Activated naive CD4-positive, alpha-beta T cell treated with anti-CD3 and anti-CD28 coated beads, Interleukin-2, amount 50 U/mL, for 72 hours (primary cell): ENCODE results near the gene NUSAP1. TPM values are rescaled to one million over a fixed set of nuclear protein-coding genes. Genes with fewer than 3 reads are reported as not detected.
A peak's percentile ranks its signal among the peaks of the same experiment; 100 is the strongest.
"Not testable (repeated sequence)": the region's sequence is repeated elsewhere in the genome, so short reads cannot be mapped to it uniquely, and the experiment has no call there.

Source experiments
- ATAC-seq, 2 donors: fragments of 150-1000 bp; cut with Tn5 transposase; 2 replicates each; pipeline ENCODE4 v1.10.0; 2021; ENCODE audit warnings: mild to moderate bottlenecking in 2 of 2, moderate library complexity in 2 of 2
- DNase-seq, 2 donors: peaks; one replicate each; pipeline ENCODE4 v3.0.0; 2021 to 2022; ENCODE audit warnings: low spot score in 2 of 2
- H3K27ac Mint-ChIP-seq, 2 donors: one replicate each; pipeline ENCODE4 v1.8.0; 2022; ENCODE audit warnings: mild to moderate bottlenecking in 2 of 2, mixed read lengths in 2 of 2
- H3K36me3 Mint-ChIP-seq, 2 donors: one replicate each; pipeline ENCODE4 v1.8.0; 2022; ENCODE audit warnings: mixed read lengths in 2 of 2
- H3K9me3 Mint-ChIP-seq, 2 donors: one replicate each; pipeline ENCODE4 v1.8.0; 2022; ENCODE audit warnings: mixed read lengths in 2 of 2
- total RNA-seq, 2 donors: library from RNA; stranded (reverse); gene quantifications; one replicate each; pipeline ENCODE4 v1.2.3, GENCODE V29; 2022

The NUSAP1 gene
- total RNA-seq, 2 donors from 2014 or later, result 181 to 391 TPM

DNA sequence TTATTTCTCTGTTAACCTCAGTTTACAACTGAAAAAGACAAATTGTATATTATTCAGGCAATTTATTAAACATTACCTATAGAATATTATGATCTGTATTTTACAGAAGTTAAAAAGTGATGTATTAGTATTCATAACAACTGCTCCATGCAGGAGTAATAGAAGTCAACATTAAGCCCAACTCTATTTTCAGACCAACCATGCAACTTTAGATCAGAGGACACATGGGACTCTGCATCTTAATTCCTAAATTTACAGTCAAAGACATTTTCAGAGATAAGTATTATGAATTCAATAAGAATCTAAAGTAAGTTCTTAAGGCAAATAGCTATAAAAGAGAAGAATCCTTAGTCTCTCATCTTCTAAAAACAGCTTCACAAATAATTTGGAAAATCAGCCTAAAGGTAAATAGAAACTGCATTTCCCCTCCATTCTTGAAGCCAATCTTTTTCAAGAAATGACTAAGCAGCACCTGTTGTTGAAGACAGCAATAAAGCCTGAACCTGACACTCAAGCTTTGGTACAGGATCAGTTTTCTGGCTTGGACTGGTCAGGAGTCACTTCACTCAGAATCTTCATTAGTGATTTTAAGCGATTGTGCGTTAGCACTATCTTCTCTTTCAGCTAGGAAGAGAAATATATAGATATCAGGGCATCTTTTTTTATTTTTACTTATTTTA is 23.3 kb upstream of the NUSAP1 start:
- DNase-seq, result no peak
- Mint-ChIP-seq H3K36me3 (no peaks in the 10 kb centered on the region), H3K27ac (peak overlapping the region in 1 of 2 donors; percentile 36), H3K9me3 (no peaks in the 10 kb centered on the region)
- ATAC-seq, result no peak

GRCh38 chr15:41320805-41321330 is 11.8 kb upstream of the NUSAP1 start:
- H3K36me3 Mint-ChIP-seq, result peaks cover 0 to 25% of the 10 kb centered on the region in 2 donors
- not testable (repeated sequence) for DNase-seq, ATAC-seq, H3K9me3 Mint-ChIP-seq, H3K27ac Mint-ChIP-seq

DNA sequence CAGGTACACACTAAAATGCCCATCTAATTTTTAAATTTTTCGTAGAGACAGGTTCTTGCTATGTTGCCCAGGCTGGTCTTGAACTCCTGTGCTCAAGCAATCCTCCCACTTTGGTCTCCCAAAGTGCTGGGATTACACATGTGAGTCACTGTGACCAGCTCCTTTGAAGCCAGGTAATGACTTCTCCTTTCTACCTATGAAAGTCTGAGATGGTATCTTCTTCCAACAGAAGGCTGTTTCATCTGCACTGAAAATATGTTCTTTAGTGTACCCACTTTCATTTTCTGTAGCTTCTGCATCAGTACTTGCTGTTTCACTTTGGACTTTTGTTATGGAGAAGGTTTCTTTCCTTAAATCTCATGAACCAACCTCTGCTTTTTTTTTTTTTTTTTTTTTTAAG is 9.1 kb upstream of the NUSAP1 start:
- peak overlapping the region in 1 of 2 donors; percentile 74 for H3K27ac Mint-ChIP-seq
- ATAC-seq, result peak; percentile 97 to 99

DNA sequence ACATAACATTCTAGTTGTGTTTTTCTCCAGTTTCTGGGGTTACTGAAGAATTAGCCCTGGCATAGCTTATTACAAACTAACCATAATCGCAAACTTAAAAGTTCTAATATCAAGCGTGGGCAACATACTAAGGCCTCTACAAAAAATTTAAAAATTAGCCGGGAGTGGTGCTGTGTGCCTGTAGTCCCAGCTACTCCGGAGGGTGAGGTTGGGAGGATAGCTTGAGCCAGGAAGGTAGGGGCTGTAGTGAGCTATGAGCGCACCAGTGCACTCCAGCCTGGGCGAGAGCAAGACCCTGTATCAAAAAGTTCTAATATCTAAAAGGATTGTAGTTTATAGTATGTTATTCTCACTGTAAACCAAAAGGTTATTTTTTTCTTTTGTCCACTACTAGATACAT is 1.4 kb upstream of the NUSAP1 start:
- H3K36me3 Mint-ChIP-seq, result peaks cover 30 to 39% of the 10 kb centered on the region in 2 donors
- ATAC-seq, result no peak
- no peak for DNase-seq
- peak overlapping the region; percentile 94 to 99 for H3K27ac Mint-ChIP-seq
- H3K9me3 Mint-ChIP-seq, result no peaks in the 10 kb centered on the region

More for the DNA sequence above, 9.1 kb upstream of the NUSAP1 start:
- Mint-ChIP-seq H3K9me3 (no peaks in the 10 kb centered on the region), H3K36me3 (peaks cover 0 to 25% of the 10 kb centered on the region in 2 donors)
- no peak for DNase-seq

DNA sequence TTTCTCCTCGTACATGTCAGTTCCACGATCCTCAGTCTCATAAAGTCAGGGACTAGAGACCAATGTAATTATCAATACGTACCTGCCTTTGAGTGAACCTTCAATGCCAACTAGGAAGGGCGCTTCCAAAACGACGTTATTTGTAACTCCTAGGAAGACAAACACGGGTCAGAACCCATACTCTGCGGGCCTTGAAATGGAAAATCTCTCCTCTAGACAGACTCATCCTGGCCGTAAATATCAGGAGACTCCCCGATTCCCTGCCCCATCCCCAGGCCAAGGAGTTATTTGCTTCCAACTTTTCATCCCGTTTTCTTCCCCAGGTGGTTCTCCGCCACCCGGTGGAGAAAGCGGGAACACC is 868 bp upstream of the NUSAP1 start:
- peaks cover 30 to 43% of the 10 kb centered on the region in 2 donors for H3K36me3 Mint-ChIP-seq
- no peak for ATAC-seq
- H3K27ac Mint-ChIP-seq, result peak overlapping the region; percentile 94 to 99
- H3K9me3 Mint-ChIP-seq, result no peaks in the 10 kb centered on the region
- DNase-seq, result no peak

DNA sequence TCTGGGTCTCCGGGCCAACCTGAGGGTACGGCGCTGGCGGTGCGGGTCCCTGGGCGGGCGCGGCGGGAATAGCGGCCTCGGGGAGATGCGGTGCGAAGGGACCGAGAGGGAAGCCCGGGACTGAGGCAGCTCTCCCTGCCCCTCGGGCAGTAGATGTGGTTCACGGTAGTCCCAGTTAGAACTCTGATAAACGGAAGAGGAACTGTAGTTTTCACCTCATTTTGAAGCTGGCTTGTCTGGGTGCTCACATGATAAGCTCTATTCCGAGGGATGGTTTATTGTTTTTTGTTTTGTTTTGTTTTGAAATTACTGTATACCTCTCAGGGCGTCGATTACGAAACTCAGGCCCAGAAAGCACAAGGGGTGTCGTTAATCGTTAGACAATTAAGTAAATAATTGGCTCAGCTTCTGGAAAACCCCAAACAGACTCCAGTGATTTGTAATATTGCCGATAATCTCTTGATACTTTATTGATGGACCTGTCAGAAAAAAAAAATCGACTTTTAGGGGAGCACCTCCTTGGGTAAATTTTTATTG is 413 bp downstream of the NUSAP1 start:
- no peak for DNase-seq
- peaks cover 30 to 44% of the 10 kb centered on the region in 2 donors for H3K36me3 Mint-ChIP-seq
- peak in 1 of 2 donors; percentile 18 for ATAC-seq
- H3K9me3 Mint-ChIP-seq, result no peaks in the 10 kb centered on the region
- H3K27ac Mint-ChIP-seq, result peak overlapping the region; percentile 94 to 99

GRCh38 chr15:41334293-41335120 is 1.8 kb downstream of the NUSAP1 start:
- ATAC-seq, result no peak
- no peak for DNase-seq
- Mint-ChIP-seq H3K27ac (peak overlapping the region; percentile 28 to 66), H3K9me3 (no peaks in the 10 kb centered on the region), H3K36me3 (peaks cover 30 to 51% of the 10 kb centered on the region in 2 donors)

GRCh38 chr15:41336549-41336948 is 3.9 kb downstream of the NUSAP1 start:
- peaks cover 42 to 64% of the 10 kb centered on the region in 2 donors for H3K36me3 Mint-ChIP-seq
- ATAC-seq (no peak), DNase-seq (no peak)
- H3K9me3 Mint-ChIP-seq, result no peaks in the 10 kb centered on the region
- H3K27ac Mint-ChIP-seq, result peak overlapping the region in 1 of 2 donors; percentile 72

DNA sequence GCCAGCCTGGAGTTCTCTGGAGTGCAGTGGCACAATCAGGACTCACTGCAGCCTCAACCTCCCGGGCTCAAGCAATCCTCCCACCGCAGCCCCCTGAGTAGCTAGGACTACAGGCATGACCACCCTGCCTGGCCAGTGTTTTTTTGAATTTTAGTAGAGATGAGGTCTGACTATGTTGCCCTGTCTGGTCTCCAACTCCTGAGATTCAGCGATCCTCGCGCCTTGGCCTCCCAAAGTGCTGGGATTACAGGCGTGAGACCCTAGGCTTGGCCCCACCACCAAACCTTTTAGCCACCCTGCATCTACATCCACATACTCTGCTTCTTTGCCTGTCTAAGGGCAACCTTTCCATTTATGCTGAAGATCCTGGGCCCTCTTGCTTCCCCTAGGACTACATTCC is 4.4 kb downstream of the NUSAP1 start:
- Mint-ChIP-seq H3K9me3 (no peaks in the 10 kb centered on the region), H3K27ac (no peak overlapping the region), H3K36me3 (peaks cover 42 to 64% of the 10 kb centered on the region in 2 donors)
- no peak for ATAC-seq
- no peak for DNase-seq

- Mint-ChIP-seq H3K36me3 (peaks cover 37 to 64% of the 10 kb centered on the region in 2 donors), H3K9me3 (no peaks in the 10 kb centered on the region), H3K27ac (peak overlapping the region in 1 of 2 donors; percentile 34)
- DNase-seq (no peak), ATAC-seq (no peak)
Observed at GRCh38 chr15:41337631-41338522, 5.2 kb downstream of the NUSAP1 start.

DNA sequence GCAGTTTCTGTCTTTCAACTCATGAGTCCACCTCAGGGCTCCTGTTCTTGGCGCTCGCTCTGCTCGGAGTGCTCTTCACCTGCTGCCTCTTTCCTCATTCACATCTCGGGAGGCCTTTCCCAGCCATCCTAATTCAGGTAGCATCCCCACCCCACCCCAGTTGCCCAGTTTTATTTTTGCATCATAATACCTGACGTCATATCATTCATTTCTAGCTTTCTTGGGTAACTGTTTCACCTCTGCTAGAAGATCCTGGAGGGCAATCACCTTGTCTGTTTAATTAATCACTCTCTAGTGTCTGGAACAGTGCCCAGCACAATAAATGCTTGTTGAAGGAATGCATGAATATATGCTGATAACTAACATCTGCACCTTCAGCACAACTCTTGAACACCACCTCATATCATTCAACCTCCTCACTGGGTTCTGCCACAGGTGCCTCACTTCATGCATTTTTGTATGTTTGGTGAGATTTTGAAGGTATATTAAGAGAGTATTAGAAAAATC is 7.6 kb downstream of the NUSAP1 start:
- H3K36me3 Mint-ChIP-seq, result peaks cover 22 to 57% of the 10 kb centered on the region in 2 donors
- ATAC-seq, result no peak
- no peaks in the 10 kb centered on the region for H3K9me3 Mint-ChIP-seq
- no peak overlapping the region for H3K27ac Mint-ChIP-seq
- no peak for DNase-seq

DNA sequence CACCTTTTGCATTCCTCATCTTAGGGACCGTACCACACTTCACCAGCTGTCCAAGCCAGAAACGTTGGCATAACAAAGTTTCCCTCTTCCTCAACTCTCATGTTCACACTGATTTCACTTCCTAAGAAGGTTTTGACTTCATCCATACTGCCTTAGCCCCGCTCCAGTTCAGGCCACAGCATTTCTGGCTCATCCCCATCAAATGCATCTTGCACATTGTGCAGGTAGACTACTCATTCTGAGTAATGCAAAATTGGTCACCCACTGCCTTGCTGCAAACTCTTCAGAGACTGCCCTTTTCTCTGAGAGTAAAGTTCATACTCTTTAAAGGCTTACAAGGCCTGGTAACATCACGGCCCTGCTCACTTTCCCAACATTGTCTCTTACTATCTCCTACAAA is 8.8 kb downstream of the NUSAP1 start:
- peaks cover 30 to 61% of the 10 kb centered on the region in 2 donors for H3K36me3 Mint-ChIP-seq
- H3K27ac Mint-ChIP-seq, result no peak overlapping the region
- DNase-seq, result no peak
- ATAC-seq, result no peak
- H3K9me3 Mint-ChIP-seq, result no peaks in the 10 kb centered on the region

- no peak for ATAC-seq
- DNase-seq, result no peak
- H3K9me3 Mint-ChIP-seq, result no peaks in the 10 kb centered on the region
- no peak overlapping the region for H3K27ac Mint-ChIP-seq
- H3K36me3 Mint-ChIP-seq, result peaks cover 25 to 62% of the 10 kb centered on the region in 2 donors
Observed at GRCh38 chr15:41347236-41347635, 14.6 kb downstream of the NUSAP1 start.

- Mint-ChIP-seq H3K27ac (peak overlapping the region in 1 of 2 donors; percentile 6), H3K9me3 (no peaks in the 10 kb centered on the region), H3K36me3 (peaks cover 30 to 60% of the 10 kb centered on the region in 2 donors)
- DNase-seq (no peak), ATAC-seq (no peak)
Observed at GRCh38 chr15:41350057-41350717, 17.5 kb downstream of the NUSAP1 start.

DNA sequence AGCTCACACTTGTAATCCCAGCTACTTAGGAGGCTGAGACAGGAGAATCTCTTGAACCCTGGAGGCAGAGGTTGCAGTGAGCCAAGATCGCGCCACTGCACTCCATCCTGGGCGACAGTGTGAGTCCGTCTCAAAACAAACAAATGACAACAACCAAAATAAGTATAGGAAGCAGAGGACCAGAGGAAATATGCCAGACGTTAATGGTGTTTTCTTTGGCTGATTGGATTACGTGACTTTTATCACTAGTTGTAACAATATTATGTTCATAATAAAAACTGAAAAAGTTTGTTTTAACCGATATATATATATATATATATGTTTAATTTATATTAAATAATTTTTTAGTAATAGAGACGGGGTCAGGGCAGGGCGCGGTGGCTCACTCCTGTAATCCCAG is 21.7 kb downstream of the NUSAP1 start:
- H3K9me3 Mint-ChIP-seq, result no peaks in the 10 kb centered on the region
- peaks cover 31 to 49% of the 10 kb centered on the region in 2 donors for H3K36me3 Mint-ChIP-seq
- H3K27ac Mint-ChIP-seq, result no peak overlapping the region
- no peak for DNase-seq
- ATAC-seq, result no peak
